OCI-LY7 (cell line): ENCODE data around the gene RHO. TPM values are rescaled to one million over a fixed set of nuclear protein-coding genes. Genes with fewer than 3 reads are reported as not detected.

ENCODE experiments used
- BruUV-seq: library from RNA; stranded (reverse); fragments of 400-500 nt; replicated peaks from 2 replicates; lab custom pipeline; 2021; lab: Mats Ljungman, UMichigan
- CTCF ChIA-PET: fragments of 300-600 bp; sonication (Branson Sonifier 250); formaldehyde crosslinking; loops from one replicate; lab custom pipeline; 2022; ENCODE audit warnings: antibody characterized with exemption; ENCODE audit not compliant: unreplicated experiment; lab: Charles Lee
- POLR2A ChIA-PET: fragments of 300-600 bp; sonication (Branson Sonifier 250); formaldehyde crosslinking; loops from one replicate; lab custom pipeline; 2022; ENCODE audit warnings: antibody characterized with exemption; lab: Charles Lee
- DNase-seq: peaks from one replicate; pipeline ENCODE4 v3.0.0-alpha.2; 2015; ENCODE audit warnings: low spot score
- H2AFZ ChIP-seq: fragments of 200-600 bp; sonication (generic), shearing (Covaris generic); 2 replicates; pipeline ENCODE4 v1.6.1; 2014; ENCODE audit warnings: mild to moderate bottlenecking, antibody characterized with exemption, low read length, moderate library complexity
- H3K27ac ChIP-seq: fragments of 200-600 bp; sonication (generic); 2 replicates; pipeline ENCODE4 v1.5.1; 2014; ENCODE audit warnings: mixed run types, low read depth, mild to moderate bottlenecking, moderate library complexity, low read length, inconsistent platforms; ENCODE audit not compliant: poor library complexity, severe bottlenecking
- H3K36me3 ChIP-seq: fragments of 200-600 bp; sonication (generic); 2 replicates; pipeline ENCODE4 v1.6.1; 2014; ENCODE audit warnings: mild to moderate bottlenecking, antibody characterized with exemption, low read length, moderate library complexity, mixed read lengths; ENCODE audit not compliant: insufficient read depth
- H3K4me1 ChIP-seq: fragments of 200-600 bp; sonication (generic); 2 replicates; pipeline ENCODE4 v1.5.1; 2014; ENCODE audit warnings: mild to moderate bottlenecking, low read length; ENCODE audit not compliant: insufficient read depth, poor library complexity, severe bottlenecking
- H3K4me2 ChIP-seq: fragments of 200-600 bp; sonication (generic); 2 replicates; pipeline ENCODE4 v1.6.1; 2014; ENCODE audit warnings: mild to moderate bottlenecking, low read length
- H3K4me3 ChIP-seq: fragments of 200-600 bp; sonication (generic); 2 replicates; pipeline ENCODE4 v1.5.1; 2014; ENCODE audit warnings: mild to moderate bottlenecking, low read depth, low read length; ENCODE audit not compliant: poor library complexity, severe bottlenecking
- H3K79me2 ChIP-seq: fragments of 200-600 bp; sonication (generic); 2 replicates; pipeline ENCODE4 v1.6.1; 2016; ENCODE audit warnings: low read depth, mild to moderate bottlenecking, low read length, moderate library complexity, mixed read lengths; ENCODE audit not compliant: insufficient read depth
- H3K9me2 ChIP-seq: fragments of 200-600 bp; sonication (generic); 2 replicates; pipeline ENCODE4 v1.6.1; 2016; ENCODE audit warnings: mild to moderate bottlenecking, low read length, mixed read lengths; ENCODE audit not compliant: insufficient read depth
- H3K9me3 ChIP-seq: fragments of 200-600 bp; sonication (generic); 2 replicates; pipeline ENCODE4 v1.6.1; 2014; ENCODE audit warnings: mild to moderate bottlenecking, mixed run types, low read length, mixed read lengths
- H4K20me1 ChIP-seq: fragments of 200-600 bp; sonication (generic); 2 replicates; pipeline ENCODE4 v1.6.1; 2014; ENCODE audit warnings: mild to moderate bottlenecking, antibody characterized with exemption, low read length, moderate library complexity, mixed read lengths; ENCODE audit not compliant: insufficient read depth
- CTCF ChIP-seq: fragments of 200-600 bp; sonication (generic); conservative IDR thresholded peaks from 2 replicates; pipeline ENCODE4 v1.5.1; 2014; ENCODE audit warnings: mild to moderate bottlenecking, antibody characterized with exemption, low read length, moderate library complexity, mixed read lengths
- EZH2phosphoT487 ChIP-seq: fragments of 200-600 bp; sonication (generic); IDR thresholded peaks from 2 replicates; pipeline ENCODE4 v1.6.1; 2018; ENCODE audit warnings: low read depth, borderline replicate concordance, mild to moderate bottlenecking, mixed run types, antibody characterized with exemption, low read length, moderate library complexity, mixed read lengths
- intact Hi-C: fragments of 100-400 bp; cut with micrococcal nuclease; formaldehyde crosslinking; loops from one replicate; pipeline ENCODE4 v1.10.0; 2022; ENCODE audit not compliant: unreplicated experiment
- total RNA-seq, 2 experiments: library from RNA; depleted of rRNA in 1 of 2; stranded (reverse); fragments of >200 nt in 1 of 2; shearing (Covaris generic) in 1 of 2; gene quantifications; 2 replicates each; pipeline ENCODE4 v1.2.3, GENCODE V29; 2014 to 2022

Gene RHO
- total RNA-seq, 2 experiments from 2014 or later, result not detected

GRCh38 chr3:129563850-129564535 is 35.6 kb downstream of the RHO start:
- no peak overlapping the region for H3K4me2 ChIP-seq
- intact Hi-C loops, result no loop called here
- CTCF ChIA-PET, result no interaction called here
- DNase-seq, result no peak
- H2AFZ ChIP-seq, result no peak overlapping the region
- BruUV-seq, result no TSS peak
- no peaks in the 10 kb centered on the region for H3K79me2 ChIP-seq
- TF ChIP-seq EZH2phosphoT487 (no peak), CTCF (no peak)
- no peaks in the 10 kb centered on the region for H3K36me3 ChIP-seq
- H3K4me1 ChIP-seq, result peaks cover 21% of the 10 kb centered on the region
- POLR2A ChIA-PET, result no interaction called here
- H4K20me1 ChIP-seq, result no peaks in the 10 kb centered on the region
- no peaks in the 10 kb centered on the region for H3K9me3 ChIP-seq
- H3K4me3 ChIP-seq, result no peak overlapping the region
- no peak overlapping the region for H3K27ac ChIP-seq
- no peaks in the 10 kb centered on the region for H3K9me2 ChIP-seq

- POLR2A ChIA-PET, result no interaction called here
These were observed 36.7 kb downstream of the RHO start for GRCh38 chr3:129564981-129565644.

More at GRCh38 chr3:129564981-129565644, 36.7 kb downstream of the RHO start:
- Histone ChIP-seq H3K79me2 (no peaks in the 10 kb centered on the region), H2AFZ (no peak overlapping the region), H3K9me3 (no peaks in the 10 kb centered on the region), H3K36me3 (no peaks in the 10 kb centered on the region), H3K27ac (no peak overlapping the region), H3K4me3 (no peak overlapping the region), H3K9me2 (no peaks in the 10 kb centered on the region), H3K4me1 (peaks cover 9% of the 10 kb centered on the region), H3K4me2 (no peak overlapping the region), H4K20me1 (no peaks in the 10 kb centered on the region)
- BruUV-seq, result no TSS peak
- TF ChIP-seq EZH2phosphoT487, result no peak
- TF ChIP-seq CTCF, result no peak
- intact Hi-C loops, result no loop called here
- CTCF ChIA-PET, result no interaction called here
- DNase-seq, result no peak
